A549 (cell line): ENCODE measurements around the gene RPS2.

Experiments
- ESRRA ChIP-seq: fragments of 150-350 bp; IDR thresholded peaks from 2 replicates; pipeline ENCODE4 v1.6.1; 2014; ENCODE audit warnings: mild to moderate bottlenecking, low read length, borderline replicate concordance
- HOXB13 ChIP-seq: fragments of 250-450 bp; sonication (Bioruptor Pico); IDR thresholded peaks from 2 replicates; pipeline ENCODE4 v1.5.0; 2020; ENCODE audit warnings: low read depth, mild to moderate bottlenecking, moderate library complexity
- JUN ChIP-seq, 2 experiments: fragments of >200 bp; sonication (Bioruptor Twin); formaldehyde crosslinking; IDR thresholded peaks; 2 replicates in 1 of 2; 3 replicates in 1 of 2; pipeline ENCODE4 v1.6.1; 2016 to 2017
- KDM1A ChIP-seq: fragments of 200-600 bp; sonication (generic); IDR thresholded peaks from 2 replicates; pipeline ENCODE4 v1.6.1; 2016; ENCODE audit warnings: low read depth, mild to moderate bottlenecking
- POLR2A ChIP-seq: IDR thresholded peaks from 2 replicates; pipeline ENCODE4 v1.6.1; 2012; ENCODE audit warnings: mild to moderate bottlenecking, low read length
- TF ChIP-seq, protein P1 (sequence below): fragments of >200 bp; sonication (Bioruptor Twin); formaldehyde crosslinking; IDR thresholded peaks from 3 replicates; pipeline ENCODE4 v1.5.1; 2016
- TF ChIP-seq, protein P2 (sequence below): IDR thresholded peaks from 2 replicates; pipeline ENCODE4 v1.6.1; 2012

DNA sequence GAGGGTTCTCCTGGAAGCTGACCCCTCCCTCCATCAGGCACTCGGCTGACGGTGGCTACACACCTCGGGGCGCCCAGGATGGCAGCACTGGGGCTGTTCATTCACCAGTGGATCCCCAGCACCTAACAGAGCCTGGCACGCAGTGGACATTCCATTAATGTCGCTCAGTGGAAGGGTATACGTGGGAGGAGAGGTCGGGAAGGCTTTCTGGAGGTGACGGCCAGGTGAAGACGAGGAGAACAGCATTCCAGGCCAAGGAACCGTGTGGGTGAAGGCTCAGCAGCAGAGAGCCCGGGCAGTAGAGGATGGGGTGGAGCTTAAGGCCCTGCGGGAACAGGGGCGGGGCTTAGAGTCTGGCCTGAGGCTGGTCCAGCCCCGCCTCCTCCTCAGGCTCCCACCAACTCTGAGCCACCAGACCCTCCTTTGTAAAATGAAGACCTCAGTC, 43.9 kb downstream of the RPS2 start:
- TF ChIP-seq ESRRA, result no peak
- no peak for TF ChIP-seq JUN (IDR thresholded peaks at IDR 0.05)
- TF ChIP-seq, protein P1, sequence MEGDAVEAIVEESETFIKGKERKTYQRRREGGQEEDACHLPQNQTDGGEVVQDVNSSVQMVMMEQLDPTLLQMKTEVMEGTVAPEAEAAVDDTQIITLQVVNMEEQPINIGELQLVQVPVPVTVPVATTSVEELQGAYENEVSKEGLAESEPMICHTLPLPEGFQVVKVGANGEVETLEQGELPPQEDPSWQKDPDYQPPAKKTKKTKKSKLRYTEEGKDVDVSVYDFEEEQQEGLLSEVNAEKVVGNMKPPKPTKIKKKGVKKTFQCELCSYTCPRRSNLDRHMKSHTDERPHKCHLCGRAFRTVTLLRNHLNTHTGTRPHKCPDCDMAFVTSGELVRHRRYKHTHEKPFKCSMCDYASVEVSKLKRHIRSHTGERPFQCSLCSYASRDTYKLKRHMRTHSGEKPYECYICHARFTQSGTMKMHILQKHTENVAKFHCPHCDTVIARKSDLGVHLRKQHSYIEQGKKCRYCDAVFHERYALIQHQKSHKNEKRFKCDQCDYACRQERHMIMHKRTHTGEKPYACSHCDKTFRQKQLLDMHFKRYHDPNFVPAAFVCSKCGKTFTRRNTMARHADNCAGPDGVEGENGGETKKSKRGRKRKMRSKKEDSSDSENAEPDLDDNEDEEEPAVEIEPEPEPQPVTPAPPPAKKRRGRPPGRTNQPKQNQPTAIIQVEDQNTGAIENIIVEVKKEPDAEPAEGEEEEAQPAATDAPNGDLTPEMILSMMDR, result no peak
- no peak for TF ChIP-seq POLR2A
- TF ChIP-seq KDM1A, result no peak
- TF ChIP-seq, protein P2, sequence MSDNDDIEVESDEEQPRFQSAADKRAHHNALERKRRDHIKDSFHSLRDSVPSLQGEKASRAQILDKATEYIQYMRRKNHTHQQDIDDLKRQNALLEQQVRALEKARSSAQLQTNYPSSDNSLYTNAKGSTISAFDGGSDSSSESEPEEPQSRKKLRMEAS, result no peak
- TF ChIP-seq HOXB13 (CRISPR knock-in tag), result no peak
